T-helper 22 cell (primary cell): ENCODE measurements around the gene C6orf118.

Experiments used
- DNase-seq: peaks from one replicate; pipeline ENCODE4 v3.0.0-alpha.2; 2020; ENCODE audit warnings: low read depth

C6orf118 gene

DNA sequence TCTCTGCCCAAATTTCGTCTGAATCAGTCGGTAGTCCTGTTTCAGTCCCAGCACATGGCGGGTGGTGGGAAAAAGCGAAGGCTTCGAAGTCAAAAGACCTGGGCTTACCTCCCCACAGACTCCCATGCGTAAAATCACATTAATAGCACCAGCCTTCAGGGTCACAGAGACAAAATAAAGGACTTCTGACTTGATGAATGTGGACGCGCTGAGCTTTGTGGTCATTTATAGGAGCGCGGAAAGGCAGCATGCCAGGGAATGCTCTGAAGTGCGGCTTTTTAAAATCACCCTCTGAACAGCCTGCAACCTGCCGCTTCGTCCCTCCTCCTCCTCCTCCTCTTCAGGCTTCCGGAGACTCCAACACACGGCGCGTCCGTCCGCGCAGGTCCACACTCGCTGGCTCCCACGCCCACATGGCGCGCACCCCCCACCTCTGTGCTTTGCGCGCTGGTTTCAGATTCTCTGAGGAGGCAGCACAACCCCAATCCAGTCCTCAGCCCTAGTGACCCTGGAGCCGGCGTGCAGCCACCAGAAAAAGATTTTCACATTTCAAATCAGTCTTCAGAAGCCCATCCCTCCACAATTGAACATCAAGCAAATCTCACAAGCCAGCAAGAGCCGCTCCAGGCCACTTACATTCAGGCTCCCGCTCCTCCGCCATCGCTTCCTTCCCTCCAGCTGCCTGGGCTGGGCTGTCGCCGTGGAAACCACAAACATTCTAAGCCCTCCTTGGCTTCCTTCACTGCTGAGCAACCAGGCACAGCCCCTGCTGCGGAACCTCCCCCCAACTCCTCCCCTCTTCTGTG lies at the start of gene C6orf118:
Gene C6orf118 (minus strand): TSS at position 680 of the 806 bp plus-strand sequence. CDS start 19 bp downstream, at position 661.
- DNase-seq = no peak

GRCh38 chr6:165345700-165346099 lies 36.3 kb upstream of the C6orf118 start:
- DNase-seq = no peak

DNA sequence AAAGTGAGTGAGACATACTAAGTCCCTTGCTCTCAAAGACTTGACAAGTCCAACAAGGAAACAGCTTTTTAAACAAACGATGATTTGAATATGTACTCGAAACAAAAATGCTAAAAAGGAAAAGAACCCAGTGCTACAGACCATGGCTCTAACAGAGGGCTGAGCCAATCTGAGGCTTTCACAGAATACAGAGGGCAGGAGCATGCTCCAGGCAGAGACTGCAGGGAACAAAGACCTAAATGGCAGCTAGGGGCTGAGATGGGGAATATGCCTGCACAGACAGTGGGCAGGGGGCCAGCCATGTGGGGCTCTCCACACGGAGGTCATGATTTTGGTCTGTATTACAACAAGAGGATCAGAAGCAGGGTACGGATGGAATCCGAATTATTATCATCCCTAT lies 31.1 kb upstream of the C6orf118 start:
- no peak for DNase-seq

- no peak for DNase-seq
Observed at GRCh38 chr6:165325609-165326008, 16.2 kb upstream of the C6orf118 start.

DNA sequence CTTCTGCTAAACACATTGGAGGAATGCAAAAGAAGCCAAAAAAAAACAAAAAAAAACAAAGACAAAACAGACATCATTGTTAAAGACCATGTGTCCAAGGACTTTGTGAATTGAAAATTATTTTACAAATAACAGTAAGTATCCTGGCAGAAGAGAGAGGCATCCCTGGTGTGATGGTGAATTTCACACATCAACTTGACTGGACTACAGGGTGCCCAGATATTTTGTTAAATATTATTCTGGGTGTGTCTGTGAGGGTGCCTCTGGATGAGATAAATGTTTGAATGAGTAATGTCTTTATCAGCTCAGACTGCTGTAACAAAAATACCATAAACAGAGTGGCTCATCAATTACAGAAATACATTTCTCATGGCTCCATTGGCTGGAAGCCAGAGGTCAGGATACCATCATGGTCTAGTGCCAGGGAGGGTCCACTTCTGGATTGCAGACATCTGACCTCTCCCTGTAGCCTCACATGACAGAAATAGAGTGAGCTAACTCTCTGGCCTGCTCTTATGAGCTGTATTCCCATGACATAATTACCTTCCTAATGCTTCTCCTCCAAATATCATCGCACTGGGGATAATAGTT lies 12.2 kb upstream of the C6orf118 start:
- DNase-seq = no peak

DNA sequence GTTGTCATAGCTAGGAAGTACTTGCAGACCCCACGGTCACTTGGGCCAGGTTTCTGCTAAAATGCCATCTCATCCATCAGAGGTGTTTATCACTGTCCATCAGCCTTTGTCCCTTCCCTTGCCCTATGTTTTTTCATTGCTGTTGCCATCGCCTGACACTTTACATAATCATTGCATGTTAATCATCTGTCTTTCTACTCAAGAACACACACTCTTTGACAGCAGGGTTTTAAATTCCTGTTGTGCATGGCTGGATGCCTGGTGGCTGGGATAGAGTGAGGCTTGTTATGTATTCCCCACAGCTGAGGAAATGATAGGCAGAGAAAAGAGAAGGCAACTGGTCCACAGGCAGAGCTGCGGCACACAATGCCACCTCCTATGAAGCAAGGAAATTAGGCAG lies 11.7 kb upstream of the C6orf118 start:
- DNase-seq = no peak

- no peak for DNase-seq
Observed at GRCh38 chr6:165317723-165318122, 8.3 kb upstream of the C6orf118 start.

DNA sequence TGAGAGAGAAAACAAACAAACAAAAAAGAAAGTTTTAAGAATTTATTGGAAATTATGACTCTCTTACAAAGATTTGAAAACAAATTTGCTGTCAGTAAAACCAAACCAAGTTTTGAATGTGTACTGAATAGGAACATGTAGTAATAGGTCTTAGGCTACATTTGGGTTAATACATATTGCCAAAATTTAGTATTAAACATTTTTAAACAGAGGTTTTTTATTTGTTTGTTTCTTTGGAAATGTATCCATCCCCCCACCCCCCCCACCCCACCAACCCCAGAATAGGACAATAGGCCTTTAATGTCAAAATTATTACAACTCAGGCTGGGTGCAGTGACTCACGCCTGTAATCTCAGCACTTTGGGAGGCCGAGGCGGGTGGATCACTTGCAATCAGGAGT lies 2.5 kb downstream of the C6orf118 start:
- DNase-seq = no peak

- no peak for DNase-seq
Observed at GRCh38 chr6:165301372-165302246, 7.8 kb downstream of the C6orf118 start.

GRCh38 chr6:165300422-165300936 lies 8.9 kb downstream of the C6orf118 start:
- no peak for DNase-seq

- no peak for DNase-seq
Observed at GRCh38 chr6:165298875-165299274, 10.5 kb downstream of the C6orf118 start.

- no peak for DNase-seq
Observed at GRCh38 chr6:165298402-165298801, 11.0 kb downstream of the C6orf118 start.

DNA sequence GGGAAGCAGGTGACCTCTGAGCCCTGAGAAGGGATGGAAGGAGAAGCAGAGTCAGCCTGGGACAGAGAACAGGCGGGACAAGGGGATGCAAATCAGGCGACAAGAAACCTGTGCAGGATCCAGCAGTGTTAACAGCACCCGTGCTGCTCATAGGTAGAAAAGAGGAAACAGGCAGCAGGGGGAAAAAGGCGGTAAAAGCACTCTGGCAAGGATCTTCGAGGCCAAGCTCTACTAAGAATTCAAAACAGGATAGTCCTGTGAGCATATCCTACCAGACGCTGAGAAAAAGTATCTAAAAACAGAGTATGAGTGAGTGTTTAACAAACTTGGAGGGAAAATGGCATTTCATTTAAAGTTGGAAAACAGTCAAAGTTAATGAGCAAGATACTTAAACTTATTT lies 16.7 kb downstream of the C6orf118 start:
- DNase-seq = no peak

- no peak for DNase-seq
Observed at GRCh38 chr6:165274611-165275010, 34.8 kb downstream of the C6orf118 start.

DNA sequence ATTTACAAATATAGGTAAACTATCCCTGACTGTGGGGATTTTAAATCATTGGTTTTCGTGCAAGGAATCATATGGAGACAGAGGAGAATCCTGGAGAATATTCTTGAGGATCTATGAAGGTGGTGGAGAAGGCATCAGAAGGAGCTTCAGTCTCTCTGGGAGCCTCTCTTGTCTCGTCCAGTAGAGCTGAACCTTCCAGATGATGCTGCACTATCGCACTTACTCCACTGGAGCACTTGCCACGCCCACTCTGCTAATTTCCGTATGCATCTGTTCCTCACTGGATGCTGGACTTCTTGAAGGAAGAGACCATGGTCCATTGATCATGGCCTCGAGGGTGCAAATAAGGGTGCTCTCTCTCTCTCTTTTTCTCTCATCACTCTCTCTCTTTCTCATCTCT lies 36.8 kb downstream of the C6orf118 start:
- no peak for DNase-seq

GRCh38 chr6:165268987-165269386 lies 40.4 kb downstream of the C6orf118 start:
- no peak for DNase-seq

- no peak for DNase-seq
Observed at GRCh38 chr6:165266621-165267020, 42.8 kb downstream of the C6orf118 start.

GRCh38 chr6:165266191-165266590 lies 43.2 kb downstream of the C6orf118 start:
- DNase-seq = no peak

DNA sequence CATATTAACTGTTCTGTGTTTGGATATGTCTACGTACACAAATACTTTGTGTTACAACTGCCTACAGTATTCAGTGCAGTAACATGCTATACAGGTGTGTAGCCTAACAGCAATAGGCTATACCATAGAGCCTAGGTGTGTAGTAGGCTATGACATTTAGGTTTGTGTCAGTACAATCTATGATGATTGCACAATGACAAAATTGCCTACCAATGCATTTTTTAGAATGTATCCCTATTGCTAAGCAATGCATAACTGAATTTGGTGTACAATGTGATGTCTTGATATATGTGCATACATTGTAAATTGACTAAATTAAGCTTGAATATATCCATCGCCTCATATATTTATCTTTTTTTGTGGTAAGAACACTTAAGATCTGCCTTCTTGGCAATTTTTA lies 48.9 kb downstream of the C6orf118 start:
- DNase-seq = no peak

GRCh38 chr6:165249808-165250207 lies 59.6 kb downstream of the C6orf118 start:
- no peak for DNase-seq

DNA sequence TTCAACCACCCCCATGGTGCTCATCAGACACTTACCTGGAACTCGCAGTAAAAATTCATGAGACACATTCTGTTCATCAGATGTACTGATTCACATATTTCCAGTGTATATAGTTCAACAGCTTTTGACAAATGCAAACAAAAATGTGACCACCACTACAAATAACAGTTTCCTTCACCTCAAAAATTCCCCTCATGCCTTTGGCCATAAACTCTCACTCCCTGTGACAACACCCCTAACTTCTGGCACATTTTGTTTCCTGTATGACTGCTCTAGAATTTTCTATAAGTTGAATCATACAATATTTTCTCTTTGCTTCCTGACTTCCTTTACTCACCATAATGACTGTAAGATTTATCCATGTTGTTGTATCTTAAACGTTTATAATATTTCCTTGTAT lies 63.7 kb downstream of the C6orf118 start:
- DNase-seq = no peak

DNA sequence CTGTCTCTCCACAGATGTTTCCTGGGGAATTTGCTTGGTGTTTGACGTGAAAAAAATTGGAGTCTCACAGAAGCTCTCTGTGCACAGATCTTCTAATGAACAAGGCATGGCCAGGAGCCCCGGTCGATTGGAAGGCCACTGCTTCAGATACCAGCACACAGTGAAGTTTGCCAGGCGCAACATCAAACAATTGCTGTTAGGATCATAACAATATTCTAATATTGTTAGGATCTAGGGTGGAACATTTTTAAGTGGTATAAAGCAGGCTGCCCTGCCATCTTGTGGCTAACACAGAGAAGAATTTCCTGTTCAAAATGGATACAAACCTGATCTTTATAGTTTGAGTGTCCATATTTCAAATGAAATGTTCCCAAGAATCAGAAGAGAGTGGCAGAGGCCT lies 64.1 kb downstream of the C6orf118 start:
- no peak for DNase-seq
